ENCODE results near the gene BMPR1B.

The BMPR1B gene

GRCh38 chr4:95181996-95182306, 424.2 kb downstream of the BMPR1B start:
- no peak for DNase-seq (ENCODE audit: low spot score)
- TF ChIP-seq, protein P1, sequence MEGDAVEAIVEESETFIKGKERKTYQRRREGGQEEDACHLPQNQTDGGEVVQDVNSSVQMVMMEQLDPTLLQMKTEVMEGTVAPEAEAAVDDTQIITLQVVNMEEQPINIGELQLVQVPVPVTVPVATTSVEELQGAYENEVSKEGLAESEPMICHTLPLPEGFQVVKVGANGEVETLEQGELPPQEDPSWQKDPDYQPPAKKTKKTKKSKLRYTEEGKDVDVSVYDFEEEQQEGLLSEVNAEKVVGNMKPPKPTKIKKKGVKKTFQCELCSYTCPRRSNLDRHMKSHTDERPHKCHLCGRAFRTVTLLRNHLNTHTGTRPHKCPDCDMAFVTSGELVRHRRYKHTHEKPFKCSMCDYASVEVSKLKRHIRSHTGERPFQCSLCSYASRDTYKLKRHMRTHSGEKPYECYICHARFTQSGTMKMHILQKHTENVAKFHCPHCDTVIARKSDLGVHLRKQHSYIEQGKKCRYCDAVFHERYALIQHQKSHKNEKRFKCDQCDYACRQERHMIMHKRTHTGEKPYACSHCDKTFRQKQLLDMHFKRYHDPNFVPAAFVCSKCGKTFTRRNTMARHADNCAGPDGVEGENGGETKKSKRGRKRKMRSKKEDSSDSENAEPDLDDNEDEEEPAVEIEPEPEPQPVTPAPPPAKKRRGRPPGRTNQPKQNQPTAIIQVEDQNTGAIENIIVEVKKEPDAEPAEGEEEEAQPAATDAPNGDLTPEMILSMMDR (IDR thresholded peaks at IDR 0.05; ENCODE audit: extremely low read depth, missing control alignments) = no peak

GRCh38 chr4:95183656-95184408, 426.1 kb downstream of the BMPR1B start:
- TF ChIP-seq, protein P1 (IDR thresholded peaks at IDR 0.05; ENCODE audit: extremely low read depth, missing control alignments) = no peak
- no peak for DNase-seq (ENCODE audit: low spot score)

GRCh38 chr4:95186666-95187065, 428.9 kb downstream of the BMPR1B start:
- no peak for DNase-seq (ENCODE audit: low spot score)
- TF ChIP-seq, protein P1 (IDR thresholded peaks at IDR 0.05; ENCODE audit: extremely low read depth, missing control alignments) = no peak

GRCh38 chr4:95188701-95189370, 431.1 kb downstream of the BMPR1B start:
- TF ChIP-seq, protein P1 (IDR thresholded peaks at IDR 0.05; ENCODE audit: extremely low read depth, missing control alignments) = no peak
- no peak for DNase-seq (ENCODE audit: low spot score)

DNA sequence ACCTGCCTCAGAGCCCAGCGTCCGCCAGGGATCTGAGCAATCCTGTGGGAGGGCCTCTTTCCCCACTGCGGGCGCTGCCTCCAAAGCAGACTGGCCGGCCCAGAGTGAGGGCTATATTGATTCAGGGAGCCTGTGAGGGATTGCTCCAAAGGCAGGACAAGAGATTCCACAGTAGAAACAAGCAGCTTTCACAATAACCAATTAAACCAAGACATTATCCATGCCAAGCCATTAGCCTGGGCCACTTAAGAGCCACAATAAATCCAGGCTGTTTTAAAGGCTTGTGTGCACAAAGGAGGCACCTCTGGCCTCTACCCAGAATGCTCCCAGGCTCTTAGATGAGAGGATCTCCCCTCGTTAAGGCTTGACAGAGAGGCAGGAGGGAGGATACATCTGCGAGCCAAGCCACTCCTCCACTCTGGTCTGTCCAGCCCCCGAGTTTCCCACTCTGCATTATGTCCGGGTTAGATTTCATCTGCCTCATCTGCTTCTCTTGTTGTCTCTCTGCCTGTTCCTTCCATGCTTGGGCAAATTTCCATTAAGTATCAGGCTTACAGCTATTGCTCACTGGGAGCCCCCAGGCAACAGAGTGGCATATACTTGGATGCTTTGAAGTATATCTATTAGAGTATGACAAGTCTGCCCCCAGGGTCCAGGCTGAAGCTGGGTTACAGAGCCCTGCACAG, 433.1 kb downstream of the BMPR1B start:
- no peak for DNase-seq (ENCODE audit: low spot score)
- TF ChIP-seq, protein P1 (IDR thresholded peaks at IDR 0.05; ENCODE audit: extremely low read depth, missing control alignments) = no peak

GRCh38 chr4:95191537-95191936, 433.8 kb downstream of the BMPR1B start:
- TF ChIP-seq, protein P1 (IDR thresholded peaks at IDR 0.05; ENCODE audit: extremely low read depth, missing control alignments) = no peak
- DNase-seq (ENCODE audit: low spot score) = no peak
